ENCODE results near the gene SHMT1. TPM values are rescaled to one million over a fixed set of nuclear protein-coding genes. Genes with fewer than 3 reads are reported as not detected.

Gene SHMT1
- polyA plus RNA-seq, 3 donors: 4.2 to 17.9 (median 16.6) TPM

DNA sequence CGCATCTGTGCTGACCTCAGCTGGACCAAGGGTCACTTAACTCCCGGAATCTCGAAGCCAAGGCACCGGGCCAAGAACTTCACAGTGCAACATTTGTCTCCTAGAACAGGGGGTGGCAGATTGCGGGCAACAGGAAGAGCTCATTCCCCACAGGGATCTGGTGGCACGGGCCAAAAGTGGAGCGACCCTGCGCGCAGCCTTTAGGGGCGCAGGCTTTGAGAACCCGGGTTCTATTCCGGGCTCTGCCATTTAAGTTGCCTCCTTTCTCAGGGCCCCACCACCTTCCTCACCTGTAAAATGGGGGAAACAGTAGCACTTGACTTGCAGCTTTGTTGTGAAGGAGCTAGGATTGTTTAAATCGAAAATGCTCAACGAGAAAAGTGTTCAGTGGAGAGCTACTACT, 651 bp downstream of the SHMT1 start:
- H3K36me3 Mint-ChIP-seq: peaks cover 2 to 8% of the 10 kb centered on the region in 2 donors
- Histone ChIP-seq H3K4me2 (replicated peaks; ENCODE audit: extremely low read depth, low read length, poor library complexity, severe bottlenecking) (peak overlapping the region; percentile 99), H3K36me3 (replicated peaks in 1 of 2; ENCODE audit: control insufficient read depth in 1 of 2, insufficient read depth in 2 of 2, low read length in 2 of 2) (no peaks in the 10 kb centered on the region), H3K4me3 (replicated peaks in 1 of 3; ENCODE audit: low read depth in 2 of 3, low read length in 3 of 3) (peak overlapping the region; percentile 53 to 85 (median 62)), H2AFZ (ENCODE audit: insufficient read depth, low read depth, low read length, poor library complexity, severe bottlenecking) (peak overlapping the region; percentile 97), H3K4me1 (ENCODE audit: control insufficient read depth in 1 of 2, insufficient read depth in 2 of 2, low read length in 2 of 2) (peaks cover 11 to 13% of the 10 kb centered on the region in 2 donors), H3K27me3 (ENCODE audit: control insufficient read depth in 2 of 2, insufficient read depth in 2 of 2, low read length in 2 of 2) (no peaks in the 10 kb centered on the region), H3K79me2 (ENCODE audit: insufficient read depth, low read length) (no peaks in the 10 kb centered on the region), H3K27ac (ENCODE audit: low read depth in 1 of 2, low read length in 2 of 2) (peak overlapping the region in 1 of 2 donors; percentile 49), H3K9ac (ENCODE audit: insufficient read depth, low read length, poor library complexity, severe bottlenecking) (peak overlapping the region; percentile 63), H3K9me3 (replicated peaks in 1 of 2; ENCODE audit: control insufficient read depth in 1 of 2, insufficient read depth in 1 of 2, low read length in 2 of 2) (peaks cover 0 to 5% of the 10 kb centered on the region in 2 donors), H4K20me1 (ENCODE audit: insufficient read depth, low read length) (no peaks in the 10 kb centered on the region)
- peaks cover 0 to 2% (median 0%) of the 10 kb centered on the region in 3 donors for H3K27me3 Mint-ChIP-seq (ENCODE audit: low read depth in 3 of 3)
- WGBS (ENCODE audit: insufficient coverage): 17% methylated on average over 6 of the region's 14 CpGs
- H3K27ac Mint-ChIP-seq: peak overlapping the region in 2 of 7 donors; percentile 40 to 54
- H3K4me3 Mint-ChIP-seq: peak overlapping the region; percentile 88 to 92
- TF ChIP-seq, protein P1, sequence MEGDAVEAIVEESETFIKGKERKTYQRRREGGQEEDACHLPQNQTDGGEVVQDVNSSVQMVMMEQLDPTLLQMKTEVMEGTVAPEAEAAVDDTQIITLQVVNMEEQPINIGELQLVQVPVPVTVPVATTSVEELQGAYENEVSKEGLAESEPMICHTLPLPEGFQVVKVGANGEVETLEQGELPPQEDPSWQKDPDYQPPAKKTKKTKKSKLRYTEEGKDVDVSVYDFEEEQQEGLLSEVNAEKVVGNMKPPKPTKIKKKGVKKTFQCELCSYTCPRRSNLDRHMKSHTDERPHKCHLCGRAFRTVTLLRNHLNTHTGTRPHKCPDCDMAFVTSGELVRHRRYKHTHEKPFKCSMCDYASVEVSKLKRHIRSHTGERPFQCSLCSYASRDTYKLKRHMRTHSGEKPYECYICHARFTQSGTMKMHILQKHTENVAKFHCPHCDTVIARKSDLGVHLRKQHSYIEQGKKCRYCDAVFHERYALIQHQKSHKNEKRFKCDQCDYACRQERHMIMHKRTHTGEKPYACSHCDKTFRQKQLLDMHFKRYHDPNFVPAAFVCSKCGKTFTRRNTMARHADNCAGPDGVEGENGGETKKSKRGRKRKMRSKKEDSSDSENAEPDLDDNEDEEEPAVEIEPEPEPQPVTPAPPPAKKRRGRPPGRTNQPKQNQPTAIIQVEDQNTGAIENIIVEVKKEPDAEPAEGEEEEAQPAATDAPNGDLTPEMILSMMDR (IDR thresholded peaks at IDR 0.05): no peak
- H3K9me3 Mint-ChIP-seq: peaks cover 0 to 8% (median 0%) of the 10 kb centered on the region in 7 donors
- peaks cover 14% of the 10 kb centered on the region for H3K4me1 Mint-ChIP-seq
- intact Hi-C loops (cut with micrococcal nuclease): no loop called here
- no peak for DNase-seq

DNA sequence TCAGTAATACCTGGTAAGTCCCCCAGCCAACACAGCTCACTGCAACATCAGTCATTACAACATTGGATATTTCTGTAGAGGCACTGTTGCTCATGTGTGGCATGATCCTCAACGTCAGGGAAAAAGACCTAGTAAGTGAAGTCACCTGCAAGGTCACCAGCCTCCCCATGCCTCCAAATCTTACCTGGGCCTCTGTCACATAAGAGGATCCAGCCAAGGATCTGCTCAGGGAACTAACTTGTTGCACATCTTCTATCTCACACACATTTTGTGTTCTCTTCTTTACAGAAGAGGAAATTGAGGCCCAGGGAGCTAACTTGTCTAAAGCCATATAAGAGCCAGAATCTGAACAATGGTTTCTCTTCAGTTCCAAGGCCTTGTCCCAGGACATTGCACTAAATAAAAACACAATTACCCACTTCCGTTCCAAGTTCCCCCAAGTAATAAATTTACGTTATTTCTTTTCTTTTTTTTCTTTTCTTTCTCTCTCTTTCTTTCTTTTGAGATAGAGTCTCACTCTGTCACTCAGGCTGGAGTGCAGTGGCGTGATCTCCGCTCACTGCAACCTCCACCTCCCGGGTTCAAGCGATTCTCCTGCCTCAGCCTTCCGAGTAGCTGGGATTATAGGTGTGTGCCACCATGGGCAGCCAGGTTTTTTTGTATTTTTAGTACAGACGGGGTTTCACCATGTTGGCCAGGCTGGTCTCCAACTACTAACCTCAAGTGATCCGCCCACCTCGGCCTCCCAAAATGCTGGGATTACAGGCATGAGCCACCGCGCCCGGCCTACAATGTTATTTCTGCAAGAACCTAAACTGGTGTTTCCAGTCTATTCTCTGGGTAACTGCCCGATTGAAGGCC, 1.3 kb downstream of the SHMT1 start:
- peak overlapping the region in 1 of 3 experiments; percentile 85 for H3K4me3 ChIP-seq (replicated peaks in 1 of 3; ENCODE audit: low read depth in 2 of 3, low read length in 3 of 3)

More for the DNA sequence above, 1.3 kb downstream of the SHMT1 start:
- H3K9me3 Mint-ChIP-seq: peaks cover 0 to 8% (median 0%) of the 10 kb centered on the region in 7 donors
- peaks cover 14 to 16% of the 10 kb centered on the region in 2 donors for H3K4me1 ChIP-seq (ENCODE audit: control insufficient read depth in 1 of 2, insufficient read depth in 2 of 2, low read length in 2 of 2)
- H2AFZ ChIP-seq (ENCODE audit: insufficient read depth, low read depth, low read length, poor library complexity, severe bottlenecking): peak overlapping the region; percentile 97
- H3K4me3 Mint-ChIP-seq: peak overlapping the region; percentile 88 to 92
- H3K4me2 ChIP-seq (replicated peaks; ENCODE audit: extremely low read depth, low read length, poor library complexity, severe bottlenecking): peak overlapping the region; percentile 99
- H3K9ac ChIP-seq (ENCODE audit: insufficient read depth, low read length, poor library complexity, severe bottlenecking): no peak overlapping the region
- 79% methylated on average over 10 of the region's 15 CpGs for WGBS (ENCODE audit: insufficient coverage)
- peaks cover 0 to 2% (median 0%) of the 10 kb centered on the region in 3 donors for H3K27me3 Mint-ChIP-seq (ENCODE audit: low read depth in 3 of 3)
- H3K27ac ChIP-seq (ENCODE audit: low read depth in 1 of 2, low read length in 2 of 2): no peak overlapping the region
- H3K36me3 ChIP-seq (replicated peaks in 1 of 2; ENCODE audit: control insufficient read depth in 1 of 2, insufficient read depth in 2 of 2, low read length in 2 of 2): no peaks in the 10 kb centered on the region
- TF ChIP-seq, protein P1 (IDR thresholded peaks at IDR 0.05): no peak
- peaks cover 2 to 8% of the 10 kb centered on the region in 2 donors for H3K36me3 Mint-ChIP-seq
- H3K4me1 Mint-ChIP-seq: peaks cover 15% of the 10 kb centered on the region
- no peak for DNase-seq
- H3K27ac Mint-ChIP-seq: peak overlapping the region in 1 of 7 donors; percentile 54
- no peaks in the 10 kb centered on the region for H4K20me1 ChIP-seq (ENCODE audit: insufficient read depth, low read length)
- H3K27me3 ChIP-seq (ENCODE audit: control insufficient read depth in 2 of 2, insufficient read depth in 2 of 2, low read length in 2 of 2): no peaks in the 10 kb centered on the region
- no peaks in the 10 kb centered on the region for H3K79me2 ChIP-seq (ENCODE audit: insufficient read depth, low read length)
- intact Hi-C loops (cut with micrococcal nuclease): no loop called here
- H3K9me3 ChIP-seq (replicated peaks in 1 of 2; ENCODE audit: control insufficient read depth in 1 of 2, insufficient read depth in 1 of 2, low read length in 2 of 2): peaks cover 0 to 5% of the 10 kb centered on the region in 2 donors

Data from CD14-positive monocyte (primary cell).